ENCODE results near the gene CDK9.

CDK9 gene

DNA sequence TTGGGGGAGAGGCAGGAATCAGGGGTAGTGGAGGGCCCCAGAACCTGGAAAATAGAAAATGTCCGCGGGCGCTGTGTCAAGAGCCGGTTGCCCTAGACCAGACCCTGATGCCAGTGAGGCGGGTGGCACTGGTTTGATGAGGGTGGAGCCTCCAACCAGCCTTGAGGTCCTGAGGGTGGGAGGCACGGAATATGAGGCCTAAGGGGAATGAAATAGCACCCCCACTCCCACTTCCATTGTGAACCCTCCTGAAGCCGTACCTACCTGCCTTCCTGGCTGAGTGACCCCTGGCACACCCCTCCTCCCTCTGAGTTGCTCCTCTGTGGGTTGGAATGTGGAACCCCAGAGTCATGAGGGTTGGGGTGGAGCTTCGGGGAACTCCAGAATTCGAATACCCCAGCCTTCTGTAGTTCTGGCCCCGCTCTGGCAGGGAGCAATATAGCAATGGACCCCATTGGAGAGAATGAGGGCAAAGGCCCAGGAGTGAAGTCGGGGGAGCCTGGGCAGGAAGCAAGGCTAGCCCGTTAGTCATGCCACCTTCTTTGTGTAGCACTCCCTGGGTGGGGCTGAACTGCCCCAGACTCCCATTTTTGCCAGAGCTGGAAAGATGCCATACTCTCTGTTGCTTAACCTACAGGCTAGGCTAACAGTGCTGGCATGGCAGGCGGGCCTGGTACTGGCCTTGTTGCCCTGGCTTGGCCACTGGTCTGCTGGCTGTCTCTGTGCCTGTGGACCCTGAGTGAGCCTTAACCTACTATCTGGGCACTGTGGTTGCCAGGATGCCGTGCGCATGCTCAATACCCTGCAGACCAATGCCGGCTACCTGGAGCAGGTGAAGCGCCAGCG lies 17.9 kb downstream of the CDK9 start:
- DNase-seq (ENCODE audit: low read depth in 2 of 2): no peak

- DNase-seq (ENCODE audit: low read depth in 2 of 2): no peak
Measured at GRCh38 chr9:127805620-127806019, 19.8 kb downstream of the CDK9 start.

- no peak for DNase-seq (ENCODE audit: low read depth in 2 of 2)
Measured at GRCh38 chr9:127806871-127807270, 21.0 kb downstream of the CDK9 start.

DNA sequence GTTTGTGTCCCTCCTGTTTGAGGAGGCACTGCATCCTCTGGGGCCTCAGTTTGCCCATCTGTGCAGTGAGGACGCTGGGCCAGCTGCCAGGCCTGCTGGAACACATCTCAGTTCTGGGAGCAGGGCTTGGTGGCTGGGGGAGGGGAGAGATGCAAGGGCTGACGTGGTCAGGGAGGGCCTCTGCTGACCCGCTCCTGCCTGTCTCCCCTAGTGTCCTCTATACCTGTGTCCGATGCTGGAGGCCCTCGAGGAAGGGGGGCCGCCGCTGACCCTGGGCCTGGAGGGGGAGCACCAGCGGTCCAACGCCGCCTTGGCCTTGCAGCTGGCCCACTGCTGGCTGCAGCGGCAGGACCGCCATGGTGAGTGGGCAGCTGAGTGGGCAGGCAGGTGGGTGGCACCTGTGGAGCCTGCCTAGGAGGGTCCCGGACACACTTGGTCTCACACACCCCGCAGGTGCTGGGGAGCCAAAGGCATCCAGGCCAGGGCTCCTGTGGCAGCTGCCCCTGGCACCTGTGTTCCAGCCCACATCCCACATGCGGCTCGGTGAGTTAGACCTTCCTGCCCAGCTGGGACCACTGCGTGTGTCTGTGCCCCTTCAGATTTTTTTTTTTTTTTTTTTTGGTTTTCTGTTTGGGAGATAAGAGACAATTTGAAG lies 22.6 kb downstream of the CDK9 start:
- no peak for DNase-seq (ENCODE audit: low read depth in 2 of 2)

GRCh38 chr9:127809002-127809539 lies 23.2 kb downstream of the CDK9 start:
- no peak for DNase-seq (ENCODE audit: low read depth in 2 of 2)

GRCh38 chr9:127809540-127810377 lies 23.9 kb downstream of the CDK9 start:
- no peak for DNase-seq (ENCODE audit: low read depth in 2 of 2)

GRCh38 chr9:127810378-127811187 lies 24.7 kb downstream of the CDK9 start:
- DNase-seq (ENCODE audit: low read depth in 2 of 2): no peak

DNA sequence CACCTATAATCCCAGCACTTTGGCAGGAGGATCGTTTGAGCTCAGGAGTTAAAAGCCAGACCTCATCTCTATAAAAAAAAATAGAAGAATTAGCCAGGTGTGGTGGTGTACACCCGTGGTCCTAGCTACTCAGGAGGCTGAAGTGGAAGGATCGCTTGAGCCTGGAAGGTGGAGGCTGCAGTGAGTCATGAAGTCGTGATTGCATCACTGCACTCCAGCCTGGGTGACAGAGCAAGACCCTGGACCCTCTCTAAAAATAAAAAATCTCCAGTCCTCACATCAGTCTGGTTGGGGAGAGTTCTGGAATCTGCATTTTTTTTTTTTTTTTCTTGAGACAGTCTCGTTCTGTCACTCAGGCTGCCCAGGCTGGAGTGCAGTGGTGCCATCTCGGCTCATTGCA lies 26.2 kb downstream of the CDK9 start:
- DNase-seq (ENCODE audit: low read depth in 2 of 2): no peak

GRCh38 chr9:127812936-127813675 lies 27.3 kb downstream of the CDK9 start:
- no peak for DNase-seq (ENCODE audit: low read depth in 2 of 2)

DNA sequence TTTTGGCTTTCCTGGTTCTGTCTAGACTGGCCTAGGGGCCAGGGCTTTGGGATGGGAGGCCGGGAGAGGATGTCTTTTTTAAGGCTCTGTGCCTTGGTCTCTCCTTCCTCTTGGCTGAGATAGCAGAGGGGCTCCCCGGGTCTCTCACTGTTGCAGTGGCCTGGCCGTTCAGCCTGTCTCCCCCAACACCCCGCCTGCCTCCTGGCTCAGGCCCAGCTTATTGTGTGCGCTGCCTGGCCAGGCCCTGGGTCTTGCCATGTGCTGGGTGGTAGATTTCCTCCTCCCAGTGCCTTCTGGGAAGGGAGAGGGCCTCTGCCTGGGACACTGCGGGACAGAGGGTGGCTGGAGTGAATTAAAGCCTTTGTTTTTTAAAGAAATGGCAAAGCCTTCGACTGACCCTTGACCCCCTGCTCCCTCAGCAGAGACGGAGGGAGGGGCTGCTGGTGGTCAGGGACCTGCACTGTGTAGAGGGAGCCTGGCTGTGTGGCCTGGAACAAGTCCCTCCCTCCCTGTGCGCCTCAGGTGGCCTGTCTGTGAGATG lies 27.9 kb downstream of the CDK9 start:
- DNase-seq (ENCODE audit: low read depth in 2 of 2): no peak

DNA sequence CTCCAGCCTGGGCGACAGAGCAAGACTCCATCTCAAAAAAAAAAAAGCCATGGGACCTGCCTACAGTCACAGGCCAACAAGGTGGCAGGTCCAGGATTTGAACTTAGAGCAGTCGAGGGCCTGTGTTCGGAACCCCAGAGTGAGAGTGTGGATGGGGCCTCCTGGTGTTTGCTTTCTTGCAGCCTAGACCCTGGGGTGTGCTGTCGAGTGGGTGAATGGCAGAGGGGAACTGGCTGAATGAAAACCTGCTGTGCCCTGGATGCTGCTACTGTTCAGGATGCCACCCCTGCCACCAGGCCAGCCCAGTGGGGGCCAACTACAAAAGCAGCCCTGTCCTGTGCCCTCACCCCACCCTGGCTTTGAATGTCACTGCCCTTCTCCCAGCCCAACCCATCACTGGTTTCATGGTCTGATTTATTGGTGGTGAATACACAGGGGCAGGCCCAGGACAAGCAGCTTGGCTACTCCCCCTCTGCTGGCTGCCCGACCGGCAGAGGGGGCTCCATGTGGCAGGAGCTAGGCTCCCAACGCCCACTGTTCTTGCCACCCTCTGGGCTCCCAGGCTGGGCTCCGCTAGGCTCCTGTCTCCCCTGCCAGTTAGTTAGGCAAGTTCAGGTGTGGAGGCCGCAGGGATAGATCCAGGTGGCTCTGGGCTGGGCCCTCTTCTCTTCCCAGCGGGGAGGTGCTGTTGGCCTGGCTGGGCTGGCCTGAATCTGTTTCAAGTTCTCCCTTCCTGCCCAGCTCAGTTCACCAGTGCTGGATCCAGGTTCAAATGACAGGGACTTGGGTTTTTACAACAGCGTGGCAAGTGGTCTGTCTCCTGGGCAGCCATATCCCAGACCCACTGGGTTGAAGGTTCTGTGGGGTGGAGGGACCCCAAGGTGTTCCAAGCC lies 29.0 kb downstream of the CDK9 start:
- no peak for DNase-seq (ENCODE audit: low read depth in 2 of 2)

GRCh38 chr9:127815512-127816361 lies 29.9 kb downstream of the CDK9 start:
- DNase-seq (ENCODE audit: low read depth in 2 of 2): no peak

- DNase-seq (ENCODE audit: low read depth in 2 of 2): no peak
Measured at GRCh38 chr9:127816362-127816725, 30.5 kb downstream of the CDK9 start.

DNA sequence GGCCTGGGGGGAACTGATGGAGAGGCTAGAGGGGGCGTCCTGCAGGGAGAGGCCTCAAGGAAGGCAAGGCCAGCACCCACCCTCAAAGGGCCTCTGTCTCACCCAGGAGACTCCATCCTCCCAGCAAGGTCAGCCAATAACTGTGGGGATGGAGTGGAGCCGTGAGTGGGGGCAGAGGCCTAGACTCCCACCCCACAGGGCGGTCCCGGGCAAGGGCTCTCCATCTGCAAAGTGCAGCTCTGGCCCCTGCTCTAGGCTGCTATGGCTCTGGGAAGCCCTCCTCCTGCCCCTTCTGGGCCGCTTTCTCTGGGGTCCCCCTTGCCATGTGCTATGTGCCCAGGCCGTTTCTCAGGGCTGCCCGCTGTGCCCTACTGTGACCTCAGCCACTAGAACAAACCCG lies 30.9 kb downstream of the CDK9 start:
- DNase-seq (ENCODE audit: low read depth in 2 of 2): no peak

- no peak for DNase-seq (ENCODE audit: low read depth in 2 of 2)
Measured at GRCh38 chr9:127817881-127818434, 32.1 kb downstream of the CDK9 start.

- no peak for DNase-seq (ENCODE audit: low read depth in 2 of 2)
Measured at GRCh38 chr9:127818574-127818973, 32.7 kb downstream of the CDK9 start.

- DNase-seq (ENCODE audit: low read depth in 2 of 2): no peak
Measured at GRCh38 chr9:127822108-127822507, 36.3 kb downstream of the CDK9 start.

Data from stimulated activated CD8-positive, alpha-beta memory T cell treated with anti-CD3 and anti-CD28 coated beads, Interleukin-2, amount 100 ng/mL, for 48 hours (primary cell).